Measurements from ENCODE around the gene KATNB1. TPM values are rescaled to one million over a fixed set of nuclear protein-coding genes. Genes with fewer than 3 reads are reported as not detected.
A peak's percentile ranks its signal among the peaks of the same experiment; 100 is the strongest.
"Not testable (repeated sequence)": the region's sequence is repeated elsewhere in the genome, so short reads cannot be mapped to it uniquely, and the experiment has no call there.

KATNB1 gene
- total and polyA plus RNA-seq, 2 experiments from 2014 or later, result 31.4 to 65.9 TPM

- peak; percentile 67 to 80 for TF ChIP-seq CTCF (conservative IDR thresholded peaks at IDR 0.05; ENCODE audit: low read depth in 2 of 2)
- TF ChIP-seq JUNB (IDR thresholded peaks at IDR 0.05; ENCODE audit: unreplicated experiment), result no peak
Measured at GRCh38 chr16:57775661-57776469, 40.3 kb downstream of the KATNB1 start (continued).

- H3K4me3 ChIP-seq, result no peak overlapping the region
Measured at GRCh38 chr16:57778658-57779057, 43.1 kb downstream of the KATNB1 start.

DNA sequence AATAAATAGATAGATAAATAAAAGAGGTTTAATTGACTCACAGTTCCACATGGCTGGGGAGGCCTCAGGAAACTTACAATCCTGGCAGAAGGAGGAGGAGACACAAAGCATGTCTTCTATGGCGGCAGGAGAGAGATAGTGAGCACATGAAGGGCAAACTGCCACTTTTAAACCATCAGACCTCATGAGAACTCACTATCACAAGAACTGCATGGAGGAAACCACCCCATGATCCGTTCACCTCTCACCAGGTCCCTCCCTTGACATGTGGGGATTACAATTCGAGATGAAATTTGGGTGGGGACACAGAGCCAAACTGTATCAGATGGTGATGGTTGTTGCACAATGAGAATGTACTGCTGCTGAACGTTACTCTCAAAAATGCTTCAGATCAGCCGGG, 44.3 kb downstream of the KATNB1 start:
- H3K9me3 Mint-ChIP-seq, result not testable (repeated sequence)
- H3K4me1 Mint-ChIP-seq, result peaks cover 25% of the 10 kb centered on the region

More at GRCh38 chr16:57778658-57779057, 43.1 kb downstream of the KATNB1 start:
- Mint-ChIP-seq H3K4me1 (peaks cover 34% of the 10 kb centered on the region), H3K9me3 (no peaks in the 10 kb centered on the region), H3K27ac (no peak overlapping the region), H3K36me3 (ENCODE audit: low read depth) (no peaks in the 10 kb centered on the region), H3K27me3 (ENCODE audit: insufficient read depth, low read depth, poor library complexity) (peaks cover 20% of the 10 kb centered on the region), H3K4me3 (no peak overlapping the region)
- Histone ChIP-seq H3K27ac (ENCODE audit: low read depth) (no peak overlapping the region), H4K20me1 (replicated peaks; ENCODE audit: insufficient read depth) (no peaks in the 10 kb centered on the region; the same call in 1 of the 2 replicates), H3K36me3 (ENCODE audit: insufficient read depth) (no peaks in the 10 kb centered on the region), H3K4me1 (ENCODE audit: insufficient read depth) (peaks cover 21% of the 10 kb centered on the region), H3K4me2 (no peak overlapping the region), H3K79me2 (replicated peaks; ENCODE audit: insufficient read depth) (no peaks in the 10 kb centered on the region), H3K9me2 (ENCODE audit: insufficient read depth) (no peaks in the 10 kb centered on the region), H3F3A (replicated peaks; ENCODE audit: low read depth) (peaks cover 7% of the 10 kb centered on the region), H3K27me3 (ENCODE audit: insufficient read depth) (no peaks in the 10 kb centered on the region), H2AFZ (no peak overlapping the region)
- ATAC-seq (no peak), DNase-seq (ENCODE audit: low spot score) (no peak)
- TF ChIP-seq, protein P1, sequence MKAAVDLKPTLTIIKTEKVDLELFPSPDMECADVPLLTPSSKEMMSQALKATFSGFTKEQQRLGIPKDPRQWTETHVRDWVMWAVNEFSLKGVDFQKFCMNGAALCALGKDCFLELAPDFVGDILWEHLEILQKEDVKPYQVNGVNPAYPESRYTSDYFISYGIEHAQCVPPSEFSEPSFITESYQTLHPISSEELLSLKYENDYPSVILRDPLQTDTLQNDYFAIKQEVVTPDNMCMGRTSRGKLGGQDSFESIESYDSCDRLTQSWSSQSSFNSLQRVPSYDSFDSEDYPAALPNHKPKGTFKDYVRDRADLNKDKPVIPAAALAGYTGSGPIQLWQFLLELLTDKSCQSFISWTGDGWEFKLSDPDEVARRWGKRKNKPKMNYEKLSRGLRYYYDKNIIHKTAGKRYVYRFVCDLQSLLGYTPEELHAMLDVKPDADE (IDR thresholded peaks at IDR 0.05), result no peak
- no peak for TF ChIP-seq ZNF331 (CRISPR knock-in tag; IDR thresholded peaks at IDR 0.05; ENCODE audit: low read depth)
- TF ChIP-seq CREB1 (CRISPR knock-in tag; IDR thresholded peaks at IDR 0.05; ENCODE audit: low read depth), result no peak
- no peak for TF ChIP-seq EZH2phosphoT487 (IDR thresholded peaks at IDR 0.05; ENCODE audit: unreplicated experiment)
- no peak for TF ChIP-seq POLR2AphosphoS5 (IDR thresholded peaks at IDR 0.05; ENCODE audit: low read depth)
- no peak for TF ChIP-seq NANOG (IDR thresholded peaks at IDR 0.05; ENCODE audit: borderline replicate concordance)

More for the DNA sequence above, 44.3 kb downstream of the KATNB1 start:
- H3K36me3 Mint-ChIP-seq (ENCODE audit: low read depth); H3K27ac Mint-ChIP-seq; H3K4me3 ChIP-seq; ATAC-seq; H3K36me3 ChIP-seq (ENCODE audit: insufficient read depth); H3K4me3 Mint-ChIP-seq; H3K27ac ChIP-seq (ENCODE audit: low read depth); DNase-seq (ENCODE audit: low spot score); H2AFZ ChIP-seq; H4K20me1 ChIP-seq (replicated peaks; ENCODE audit: insufficient read depth); H3K9me2 ChIP-seq (ENCODE audit: insufficient read depth); H3K27me3 ChIP-seq (ENCODE audit: insufficient read depth); H3F3A ChIP-seq (replicated peaks; ENCODE audit: low read depth); H3K4me2 ChIP-seq; H3K79me2 ChIP-seq (replicated peaks; ENCODE audit: insufficient read depth): not testable (repeated sequence)
- H3K4me1 ChIP-seq (ENCODE audit: insufficient read depth), result peaks cover 18% of the 10 kb centered on the region
- peaks cover 16% of the 10 kb centered on the region for H3K27me3 Mint-ChIP-seq (ENCODE audit: insufficient read depth, low read depth, poor library complexity)

Data from GM23338 (cell line).